Activated T-helper 17 cell treated with anti-CD3 and anti-CD28 coated beads, Interleukin-2, amount 50 U/mL, for 72 hours (primary cell): ENCODE measurements around the gene ASTN1. TPM values are rescaled to one million over a fixed set of nuclear protein-coding genes. Genes with fewer than 3 reads are reported as not detected.

Experiments
- total RNA-seq, 2 donors: library from RNA; stranded (reverse); gene quantifications; one replicate each; pipeline ENCODE4 v1.2.3, GENCODE V29; 2022

ASTN1 gene
- total RNA-seq, 2 donors from 2014 or later, result not detected

Other genes starting within 250 kb of the ASTN1 start
- not detected for gene BRINP2, start 6.2 kb upstream of the ASTN1 start, total RNA-seq